ENCODE measurements around the gene HADHA. TPM values are rescaled to one million over a fixed set of nuclear protein-coding genes. Genes with fewer than 3 reads are reported as not detected.

HADHA gene
- polyA plus RNA-seq, 1 donor from 2014 or later: 40.0 TPM

GRCh38 chr2:26273501-26273900 lies 29.1 kb upstream of the HADHA start:
- Histone ChIP-seq H3K9me3 (ENCODE audit: low read length) (no peaks in the 10 kb centered on the region), H3K4me2 (ENCODE audit: low read length) (no peak overlapping the region), H3K27ac (ENCODE audit: low read length) (no peak overlapping the region), H3K79me2 (replicated peaks; ENCODE audit: insufficient read depth, low read length) (no peaks in the 10 kb centered on the region), H3K9me2 (ENCODE audit: insufficient read depth, low read length) (no peaks in the 10 kb centered on the region), H3K27me3 (ENCODE audit: insufficient read depth, low read depth, low read length) (no peaks in the 10 kb centered on the region), H3F3A (ENCODE audit: insufficient read depth, low read length, poor library complexity, severe bottlenecking) (no peaks in the 10 kb centered on the region), H2AFZ (ENCODE audit: low read depth, low read length) (no peak overlapping the region), H3K9ac (ENCODE audit: low read length) (no peak overlapping the region), H3K36me3 (ENCODE audit: insufficient read depth, low read length) (no peaks in the 10 kb centered on the region), H4K20me1 (ENCODE audit: insufficient read depth) (no peaks in the 10 kb centered on the region), H3K4me3 (ENCODE audit: low read length) (no peak overlapping the region)
- no peak for TF ChIP-seq POLR2AphosphoS5 (IDR thresholded peaks at IDR 0.05)
- no peak for TF ChIP-seq RAD21 (conservative IDR thresholded peaks at IDR 0.05)

DNA sequence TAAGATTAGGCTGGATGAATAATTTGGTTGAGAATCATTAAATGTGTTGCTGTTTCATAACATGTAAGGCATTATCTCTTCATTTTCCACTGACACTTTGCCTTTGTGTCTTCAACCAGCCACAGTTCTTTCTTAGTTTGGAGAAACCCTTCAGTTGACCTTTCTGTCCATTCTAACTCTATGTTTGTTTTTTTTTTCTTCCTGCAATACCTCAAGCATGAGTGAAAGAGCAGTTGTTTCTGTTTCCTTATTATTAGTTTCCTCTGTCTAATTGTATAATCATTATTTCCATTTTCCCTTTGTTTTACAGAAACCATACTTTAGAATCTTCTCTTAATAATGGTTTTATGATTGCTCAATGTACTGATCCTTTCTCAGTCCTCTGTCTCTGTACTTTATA lies 25.9 kb upstream of the HADHA start:
- H3F3A ChIP-seq (ENCODE audit: insufficient read depth, low read length, poor library complexity, severe bottlenecking): no peaks in the 10 kb centered on the region
- H3K27ac ChIP-seq (ENCODE audit: low read length): no peak overlapping the region
- no peak overlapping the region for H3K4me2 ChIP-seq (ENCODE audit: low read length)
- H3K9ac ChIP-seq (ENCODE audit: low read length): no peak overlapping the region
- H2AFZ ChIP-seq (ENCODE audit: low read depth, low read length): no peak overlapping the region
- TF ChIP-seq, protein P1, sequence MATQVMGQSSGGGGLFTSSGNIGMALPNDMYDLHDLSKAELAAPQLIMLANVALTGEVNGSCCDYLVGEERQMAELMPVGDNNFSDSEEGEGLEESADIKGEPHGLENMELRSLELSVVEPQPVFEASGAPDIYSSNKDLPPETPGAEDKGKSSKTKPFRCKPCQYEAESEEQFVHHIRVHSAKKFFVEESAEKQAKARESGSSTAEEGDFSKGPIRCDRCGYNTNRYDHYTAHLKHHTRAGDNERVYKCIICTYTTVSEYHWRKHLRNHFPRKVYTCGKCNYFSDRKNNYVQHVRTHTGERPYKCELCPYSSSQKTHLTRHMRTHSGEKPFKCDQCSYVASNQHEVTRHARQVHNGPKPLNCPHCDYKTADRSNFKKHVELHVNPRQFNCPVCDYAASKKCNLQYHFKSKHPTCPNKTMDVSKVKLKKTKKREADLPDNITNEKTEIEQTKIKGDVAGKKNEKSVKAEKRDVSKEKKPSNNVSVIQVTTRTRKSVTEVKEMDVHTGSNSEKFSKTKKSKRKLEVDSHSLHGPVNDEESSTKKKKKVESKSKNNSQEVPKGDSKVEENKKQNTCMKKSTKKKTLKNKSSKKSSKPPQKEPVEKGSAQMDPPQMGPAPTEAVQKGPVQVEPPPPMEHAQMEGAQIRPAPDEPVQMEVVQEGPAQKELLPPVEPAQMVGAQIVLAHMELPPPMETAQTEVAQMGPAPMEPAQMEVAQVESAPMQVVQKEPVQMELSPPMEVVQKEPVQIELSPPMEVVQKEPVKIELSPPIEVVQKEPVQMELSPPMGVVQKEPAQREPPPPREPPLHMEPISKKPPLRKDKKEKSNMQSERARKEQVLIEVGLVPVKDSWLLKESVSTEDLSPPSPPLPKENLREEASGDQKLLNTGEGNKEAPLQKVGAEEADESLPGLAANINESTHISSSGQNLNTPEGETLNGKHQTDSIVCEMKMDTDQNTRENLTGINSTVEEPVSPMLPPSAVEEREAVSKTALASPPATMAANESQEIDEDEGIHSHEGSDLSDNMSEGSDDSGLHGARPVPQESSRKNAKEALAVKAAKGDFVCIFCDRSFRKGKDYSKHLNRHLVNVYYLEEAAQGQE (IDR thresholded peaks at IDR 0.05; ENCODE audit: borderline replicate concordance): no peak
- TF ChIP-seq SMC3 (conservative IDR thresholded peaks at IDR 0.05; ENCODE audit: poor library complexity) (no peak), EZH2 (IDR thresholded peaks at IDR 0.05; ENCODE audit: borderline replicate concordance, insufficient read depth, low read length, poor library complexity, severe bottlenecking) (no peak), MXI1 (conservative IDR thresholded peaks at IDR 0.05; ENCODE audit: poor library complexity, severe bottlenecking) (no peak), EP300 (conservative IDR thresholded peaks at IDR 0.05; ENCODE audit: poor library complexity, severe bottlenecking) (no peak)
- TF ChIP-seq, protein P2, sequence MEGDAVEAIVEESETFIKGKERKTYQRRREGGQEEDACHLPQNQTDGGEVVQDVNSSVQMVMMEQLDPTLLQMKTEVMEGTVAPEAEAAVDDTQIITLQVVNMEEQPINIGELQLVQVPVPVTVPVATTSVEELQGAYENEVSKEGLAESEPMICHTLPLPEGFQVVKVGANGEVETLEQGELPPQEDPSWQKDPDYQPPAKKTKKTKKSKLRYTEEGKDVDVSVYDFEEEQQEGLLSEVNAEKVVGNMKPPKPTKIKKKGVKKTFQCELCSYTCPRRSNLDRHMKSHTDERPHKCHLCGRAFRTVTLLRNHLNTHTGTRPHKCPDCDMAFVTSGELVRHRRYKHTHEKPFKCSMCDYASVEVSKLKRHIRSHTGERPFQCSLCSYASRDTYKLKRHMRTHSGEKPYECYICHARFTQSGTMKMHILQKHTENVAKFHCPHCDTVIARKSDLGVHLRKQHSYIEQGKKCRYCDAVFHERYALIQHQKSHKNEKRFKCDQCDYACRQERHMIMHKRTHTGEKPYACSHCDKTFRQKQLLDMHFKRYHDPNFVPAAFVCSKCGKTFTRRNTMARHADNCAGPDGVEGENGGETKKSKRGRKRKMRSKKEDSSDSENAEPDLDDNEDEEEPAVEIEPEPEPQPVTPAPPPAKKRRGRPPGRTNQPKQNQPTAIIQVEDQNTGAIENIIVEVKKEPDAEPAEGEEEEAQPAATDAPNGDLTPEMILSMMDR (IDR thresholded peaks at IDR 0.05; ENCODE audit: poor library complexity, severe bottlenecking): no peak
- no peaks in the 10 kb centered on the region for H3K9me3 ChIP-seq (ENCODE audit: low read length)
- H3K9me2 ChIP-seq (ENCODE audit: insufficient read depth, low read length): no peaks in the 10 kb centered on the region
- H3K27me3 ChIP-seq (ENCODE audit: insufficient read depth, low read depth, low read length): no peaks in the 10 kb centered on the region
- no peak overlapping the region for H3K4me3 ChIP-seq (ENCODE audit: low read length)
- H3K79me2 ChIP-seq (replicated peaks; ENCODE audit: insufficient read depth, low read length): no peaks in the 10 kb centered on the region
- H3K36me3 ChIP-seq (ENCODE audit: insufficient read depth, low read length): no peaks in the 10 kb centered on the region
- H4K20me1 ChIP-seq (ENCODE audit: insufficient read depth): no peaks in the 10 kb centered on the region

- Histone ChIP-seq H2AFZ (ENCODE audit: low read depth, low read length) (no peak overlapping the region), H3K4me3 (ENCODE audit: low read length) (no peak overlapping the region), H3K27ac (ENCODE audit: low read length) (no peak overlapping the region), H3K79me2 (replicated peaks; ENCODE audit: insufficient read depth, low read length) (no peaks in the 10 kb centered on the region), H4K20me1 (ENCODE audit: insufficient read depth) (no peaks in the 10 kb centered on the region), H3K9me3 (ENCODE audit: low read length) (no peaks in the 10 kb centered on the region), H3K27me3 (ENCODE audit: insufficient read depth, low read depth, low read length) (no peaks in the 10 kb centered on the region), H3K9ac (ENCODE audit: low read length) (no peak overlapping the region), H3K9me2 (ENCODE audit: insufficient read depth, low read length) (no peaks in the 10 kb centered on the region), H3K4me2 (ENCODE audit: low read length) (no peak overlapping the region), H3F3A (ENCODE audit: insufficient read depth, low read length, poor library complexity, severe bottlenecking) (no peaks in the 10 kb centered on the region), H3K36me3 (ENCODE audit: insufficient read depth, low read length) (no peaks in the 10 kb centered on the region)
- no peak for TF ChIP-seq EZH2 (IDR thresholded peaks at IDR 0.05; ENCODE audit: borderline replicate concordance, insufficient read depth, low read length, poor library complexity, severe bottlenecking)
- TF ChIP-seq, protein P1 (IDR thresholded peaks at IDR 0.05; ENCODE audit: borderline replicate concordance): no peak
- TF ChIP-seq MXI1 (conservative IDR thresholded peaks at IDR 0.05; ENCODE audit: poor library complexity, severe bottlenecking): no peak
- TF ChIP-seq TAF1 (IDR thresholded peaks at IDR 0.05; ENCODE audit: low read depth): no peak
- TF ChIP-seq RAD21 (conservative IDR thresholded peaks at IDR 0.05): no peak
Observed at GRCh38 chr2:26269571-26270158, 25.2 kb upstream of the HADHA start.

Measured in neural cell (in vitro differentiated cells).